OCI-LY3 (cell line): Measurements from ENCODE around the gene PSMD10.

Experiments
- EZH2phosphoT487 ChIP-seq: fragments of 200-600 bp; shearing (Covaris generic); IDR thresholded peaks from 2 replicates; pipeline ENCODE4 v1.6.1; 2018; ENCODE audit warnings: antibody characterized with exemption, mixed run types, low read depth
- TF ChIP-seq, protein P1 (sequence below): fragments of 200-600, 300-600 bp; sonication (generic); IDR thresholded peaks from 2 replicates; pipeline ENCODE4 v1.5.1; 2014; ENCODE audit warnings: antibody characterized with exemption, low read length, low read depth

DNA sequence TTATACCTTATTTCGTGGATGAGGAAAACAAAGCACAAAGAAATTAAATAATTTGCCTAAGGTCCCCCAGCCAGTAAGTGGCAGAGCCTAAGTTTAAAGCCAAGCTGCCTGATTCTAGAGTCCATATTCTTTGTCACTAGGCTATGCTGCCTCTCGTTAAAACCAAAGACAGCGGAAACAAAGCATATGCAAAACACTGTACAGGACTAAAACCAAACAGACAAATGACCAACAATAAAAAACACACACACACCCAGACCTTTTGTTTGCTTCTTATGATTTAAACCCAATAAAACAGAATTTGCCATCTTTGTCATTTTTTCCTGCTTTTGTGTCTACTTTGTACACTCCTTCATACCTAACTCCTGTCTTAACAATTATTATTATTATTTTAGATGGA, 56.6 kb downstream of the PSMD10 start:
- TF ChIP-seq, protein P1, sequence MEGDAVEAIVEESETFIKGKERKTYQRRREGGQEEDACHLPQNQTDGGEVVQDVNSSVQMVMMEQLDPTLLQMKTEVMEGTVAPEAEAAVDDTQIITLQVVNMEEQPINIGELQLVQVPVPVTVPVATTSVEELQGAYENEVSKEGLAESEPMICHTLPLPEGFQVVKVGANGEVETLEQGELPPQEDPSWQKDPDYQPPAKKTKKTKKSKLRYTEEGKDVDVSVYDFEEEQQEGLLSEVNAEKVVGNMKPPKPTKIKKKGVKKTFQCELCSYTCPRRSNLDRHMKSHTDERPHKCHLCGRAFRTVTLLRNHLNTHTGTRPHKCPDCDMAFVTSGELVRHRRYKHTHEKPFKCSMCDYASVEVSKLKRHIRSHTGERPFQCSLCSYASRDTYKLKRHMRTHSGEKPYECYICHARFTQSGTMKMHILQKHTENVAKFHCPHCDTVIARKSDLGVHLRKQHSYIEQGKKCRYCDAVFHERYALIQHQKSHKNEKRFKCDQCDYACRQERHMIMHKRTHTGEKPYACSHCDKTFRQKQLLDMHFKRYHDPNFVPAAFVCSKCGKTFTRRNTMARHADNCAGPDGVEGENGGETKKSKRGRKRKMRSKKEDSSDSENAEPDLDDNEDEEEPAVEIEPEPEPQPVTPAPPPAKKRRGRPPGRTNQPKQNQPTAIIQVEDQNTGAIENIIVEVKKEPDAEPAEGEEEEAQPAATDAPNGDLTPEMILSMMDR = no peak
- TF ChIP-seq EZH2phosphoT487 = no peak
